Erythroblast (primary cell): ENCODE data around the gene MOV10L1.

ENCODE experiments used
- DNase-seq, 2 experiments: peaks; one replicate each; lab custom pipeline; 2025; lab: John Stamatoyannopoulos, UW
- GATA1 ChIP-seq: IDR thresholded peaks from 2 replicates; pipeline ENCODE4 v1.6.1; 2011; ENCODE audit warnings: low read depth, mild to moderate bottlenecking, control low read depth, low read length, moderate library complexity
- POLR2A ChIP-seq: IDR thresholded peaks from 2 replicates; pipeline ENCODE4 v1.6.1; 2011; ENCODE audit warnings: mild to moderate bottlenecking, low read length

The MOV10L1 gene

GRCh38 chr22:50185375-50186087 lies 95.7 kb downstream of the MOV10L1 start, which contains the start of gene TRABD:
Gene TRABD, plus strand, starts transcription at chr22:50185913. Its CDS starts 7,148 bp downstream, at chr22:50193061.
- DNase-seq = peak; percentile 92 to 95
- TF ChIP-seq GATA1 (no peak), POLR2A (no peak)

- DNase-seq = peak; percentile 30 to 50
- no peak for TF ChIP-seq GATA1
- no peak for TF ChIP-seq POLR2A
Measured at GRCh38 chr22:50186181-50186714, 96.4 kb downstream of the MOV10L1 start.

GRCh38 chr22:50186761-50187523 lies 97.1 kb downstream of the MOV10L1 start:
- DNase-seq = peak; percentile 38 to 42
- TF ChIP-seq GATA1 (no peak), POLR2A (no peak)

- DNase-seq = no peak
- no peak for TF ChIP-seq GATA1
- no peak for TF ChIP-seq POLR2A
Measured at GRCh38 chr22:50188356-50188755, 98.5 kb downstream of the MOV10L1 start.

DNA sequence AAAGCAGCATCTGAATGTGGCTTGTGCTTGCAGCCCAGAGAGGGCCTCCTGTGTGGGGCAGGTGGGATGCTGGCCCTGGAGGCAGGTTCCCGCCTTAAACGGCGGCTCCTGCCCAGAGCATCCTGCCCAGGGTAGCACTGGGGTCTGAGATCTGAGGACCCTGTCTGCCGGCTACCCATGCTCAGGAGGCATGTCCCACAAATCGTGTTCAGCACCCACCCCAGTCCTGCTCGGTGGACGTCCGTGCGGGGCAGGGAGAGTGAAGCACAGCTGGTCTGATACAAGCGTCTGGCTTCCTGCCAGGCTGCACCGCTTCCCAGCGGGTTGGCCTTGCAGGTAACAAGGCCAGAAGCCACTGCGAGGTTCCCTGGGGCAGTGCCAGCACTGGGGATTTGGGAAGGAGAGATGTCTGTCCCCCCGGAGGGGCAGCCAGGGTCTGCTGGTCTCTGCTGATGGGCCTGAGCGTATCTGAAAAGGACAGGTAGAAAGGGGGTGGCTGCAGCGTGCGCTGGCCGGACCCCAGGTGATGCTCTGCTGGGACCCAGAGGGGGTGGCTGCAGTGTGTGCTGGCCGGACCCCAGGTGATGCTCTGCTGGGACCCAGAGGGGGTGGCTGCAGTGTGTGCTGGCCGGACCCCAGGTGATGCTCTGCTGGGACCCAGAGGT lies 99.5 kb downstream of the MOV10L1 start:
- DNase-seq = no peak
- TF ChIP-seq GATA1 = no peak
- TF ChIP-seq POLR2A = no peak

- no peak for TF ChIP-seq GATA1
- no peak for TF ChIP-seq POLR2A
- DNase-seq = no peak
Measured at GRCh38 chr22:50189849-50190181, 100.0 kb downstream of the MOV10L1 start.

DNA sequence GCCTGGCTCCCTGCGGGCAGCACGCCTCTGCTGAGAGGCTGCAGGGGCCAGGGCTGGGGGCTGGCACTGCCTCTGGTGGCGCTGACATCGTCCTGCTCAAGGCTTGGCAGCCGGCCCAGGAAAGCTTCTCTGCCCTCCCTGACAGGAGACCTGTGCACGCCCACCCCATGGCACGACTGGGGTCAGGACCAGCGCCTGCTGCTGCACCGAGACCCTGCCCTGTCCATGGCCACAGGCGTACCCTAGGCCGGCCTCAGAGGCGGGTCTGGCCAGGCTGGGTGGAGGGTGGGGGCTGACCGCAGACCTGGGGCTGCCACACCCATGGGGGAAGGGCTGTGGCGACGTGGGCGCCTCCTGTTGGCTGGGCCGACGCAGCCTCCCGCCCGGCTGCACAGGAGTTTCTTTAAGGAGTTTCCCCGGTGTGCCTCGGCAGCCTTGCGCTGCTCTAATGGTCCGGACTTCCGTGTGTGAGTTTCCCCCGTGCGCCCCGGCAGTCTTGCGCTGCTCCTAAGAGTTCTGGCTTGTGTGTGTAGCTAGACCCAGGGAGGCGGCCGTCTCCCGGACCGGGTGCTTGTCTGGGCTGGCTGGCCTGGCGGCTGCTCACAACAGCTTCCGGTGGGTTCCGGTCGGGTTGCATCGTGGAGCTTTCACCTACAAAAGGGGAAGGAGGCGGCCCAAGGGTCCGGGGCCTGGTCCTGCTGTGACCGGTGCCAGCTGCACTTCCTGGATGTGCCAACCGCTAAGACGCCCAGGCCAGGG lies 100.6 kb downstream of the MOV10L1 start:
- TF ChIP-seq GATA1 = no peak
- TF ChIP-seq POLR2A = peak; percentile 53
- DNase-seq = peak; percentile 90 to 93

- no peak for TF ChIP-seq GATA1
- peak; percentile 13 for TF ChIP-seq POLR2A
- DNase-seq = peak; percentile 61 to 62
Measured at GRCh38 chr22:50190941-50191741, 101.3 kb downstream of the MOV10L1 start.

GRCh38 chr22:50192436-50193204 lies 102.8 kb downstream of the MOV10L1 start:
- DNase-seq = no peak
- no peak for TF ChIP-seq GATA1
- TF ChIP-seq POLR2A = no peak

DNA sequence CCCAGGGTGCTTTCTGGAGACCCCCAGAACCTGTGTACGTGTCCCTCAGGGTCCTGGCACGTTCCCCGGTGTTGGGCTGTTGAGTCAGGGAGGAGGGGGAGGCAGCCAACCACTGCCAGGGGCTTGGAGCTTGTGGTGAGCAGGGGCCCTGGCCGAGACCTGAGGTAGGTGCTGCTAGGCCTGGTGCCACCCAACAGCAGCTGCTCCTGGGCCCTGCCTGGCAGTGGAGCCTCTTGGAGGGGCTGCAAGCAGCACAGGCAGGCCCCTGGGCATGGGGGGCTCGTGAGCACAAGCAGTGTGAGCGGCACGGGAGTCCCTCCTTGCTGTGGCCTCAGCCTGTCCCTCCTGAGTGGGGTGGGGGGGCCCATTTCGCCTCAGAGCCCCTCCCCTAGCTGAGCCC lies 103.8 kb downstream of the MOV10L1 start:
- no peak for DNase-seq
- TF ChIP-seq GATA1 (no peak), POLR2A (no peak)

DNA sequence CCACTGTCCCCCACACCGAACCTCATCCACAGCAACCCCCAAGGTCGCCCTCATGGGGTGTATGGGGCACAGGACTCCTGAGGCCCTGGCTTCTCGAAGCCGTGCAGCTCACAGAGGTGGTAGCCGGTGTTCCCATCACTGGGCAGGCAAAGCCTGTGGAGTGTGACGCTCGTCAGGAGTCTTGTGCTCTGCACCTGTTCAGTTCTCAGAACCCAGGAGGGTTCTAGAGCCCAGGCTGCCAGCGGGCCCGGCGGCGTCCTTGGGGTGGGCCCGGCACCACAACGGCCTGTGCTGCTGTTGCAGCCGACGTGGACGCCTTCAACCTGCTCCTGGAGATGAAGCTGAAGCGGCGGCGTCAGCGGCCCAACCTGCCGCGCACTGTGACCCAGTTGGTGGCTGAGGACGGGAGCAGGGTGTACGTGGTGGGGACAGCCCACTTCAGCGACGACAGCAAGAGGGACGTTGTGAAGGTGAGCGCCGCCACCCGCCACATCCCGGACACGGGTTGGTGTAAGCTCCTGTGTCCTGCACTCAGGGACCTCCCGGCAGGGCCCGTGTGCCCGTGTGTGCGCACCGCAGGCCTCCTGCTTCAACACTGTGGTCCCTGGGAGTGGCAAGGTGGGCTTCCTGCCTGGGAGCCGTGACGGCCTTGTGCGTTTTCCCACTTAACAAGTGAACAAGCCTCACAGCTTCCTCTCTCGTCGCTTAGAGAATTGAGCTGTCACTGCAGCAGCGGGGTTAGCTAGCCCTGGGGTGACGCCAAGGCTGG lies 104.4 kb downstream of the MOV10L1 start:
- no peak for DNase-seq
- no peak for TF ChIP-seq GATA1
- TF ChIP-seq POLR2A = no peak

GRCh38 chr22:50196256-50196655 lies 106.5 kb downstream of the MOV10L1 start:
- TF ChIP-seq POLR2A (no peak), GATA1 (no peak)
- DNase-seq = no peak
